Body of pancreas (tissue), 4 donors: ENCODE data around the gene KLHDC8B. TPM values are rescaled to one million over a fixed set of nuclear protein-coding genes. Genes with fewer than 3 reads are reported as not detected.
"Not testable (repeated sequence)": the region's sequence is repeated elsewhere in the genome, so short reads cannot be mapped to it uniquely, and the experiment has no call there.

Source experiments
- ATAC-seq: fragments of 150-250 bp; one replicate; pipeline ENCODE4 v1.9.1; 2016
- DNase-seq, 4 donors: peaks; one replicate each; pipeline ENCODE4 v3.0.0-alpha.2; 2019
- H3K27ac ChIP-seq, 4 donors: fragments of 200-600 bp; sonication (generic); 1 replicate in 3 of 4; 2 replicates in 1 of 4; pipeline versions ENCODE4 v1.5.1 to v1.6.1; 2016 to 2019; ENCODE audit warnings: mild to moderate bottlenecking in 1 of 4, mixed read lengths in 1 of 4, moderate library complexity in 1 of 4
- H3K27me3 ChIP-seq, 2 donors: fragments of 200-600 bp; sonication (generic); one replicate each; pipeline ENCODE4 v1.6.0; 2016; ENCODE audit warnings: mild to moderate bottlenecking in 1 of 2
- H3K36me3 ChIP-seq, 2 donors: fragments of 200-600 bp; sonication (generic); replicated peaks in 1 of 2; 2 replicates each; pipeline ENCODE4 v1.5.1; 2016; ENCODE audit warnings: low read depth in 2 of 2; ENCODE audit not compliant: insufficient read depth in 1 of 2
- H3K4me1 ChIP-seq: fragments of 200-600 bp; sonication (generic); one replicate; pipeline ENCODE4 v1.6.0; 2016
- H3K4me3 ChIP-seq, 2 donors: fragments of 200-600 bp; sonication (generic); 1 replicate in 1 of 2; 2 replicates in 1 of 2; pipeline ENCODE4 v1.5.1; 2016 to 2019
- H3K9me3 ChIP-seq, 3 donors: fragments of 200-600 bp; sonication (generic); 1 replicate in 2 of 3; 2 replicates in 1 of 3; pipeline ENCODE4 v1.5.1; 2016
- CTCF ChIP-seq, 7 experiments: fragments of 450-650 bp in 4 of 7; fragments of 200-600 bp in 3 of 7; sonication (generic) in 3 of 7; IDR thresholded peaks; one replicate each; pipeline ENCODE4 v1.5.1; 2016 to 2019; ENCODE audit warnings: antibody characterized with exemption in 7 of 7
- POLR2A ChIP-seq, 3 donors: fragments of 450-650 bp; IDR thresholded peaks; one replicate each; pipeline ENCODE4 v1.6.1; 2016; ENCODE audit warnings: antibody characterized with exemption in 3 of 3, mild to moderate bottlenecking in 2 of 3
- WGBS, 2 donors: methylation state at CpG; one replicate each; pipeline ENCODE4 v1.1.5; 2017; 5-methylcytosine and 5-hydroxymethylcytosine counted together
- intact Hi-C: fragments of 100-400 bp; cut with DNase I; formaldehyde crosslinking; loops from one replicate; pipeline ENCODE4 v1.15.1; 2023
- total RNA-seq, 2 donors: library from RNA; depleted of rRNA; stranded (reverse); fragments of >200 nt; gene quantifications; one replicate each; pipeline ENCODE4 v1.1.0, GENCODE V29; 2016

KLHDC8B gene
- total RNA-seq, 2 donors from 2014 or later: 19.5 to 22.1 TPM

DNA sequence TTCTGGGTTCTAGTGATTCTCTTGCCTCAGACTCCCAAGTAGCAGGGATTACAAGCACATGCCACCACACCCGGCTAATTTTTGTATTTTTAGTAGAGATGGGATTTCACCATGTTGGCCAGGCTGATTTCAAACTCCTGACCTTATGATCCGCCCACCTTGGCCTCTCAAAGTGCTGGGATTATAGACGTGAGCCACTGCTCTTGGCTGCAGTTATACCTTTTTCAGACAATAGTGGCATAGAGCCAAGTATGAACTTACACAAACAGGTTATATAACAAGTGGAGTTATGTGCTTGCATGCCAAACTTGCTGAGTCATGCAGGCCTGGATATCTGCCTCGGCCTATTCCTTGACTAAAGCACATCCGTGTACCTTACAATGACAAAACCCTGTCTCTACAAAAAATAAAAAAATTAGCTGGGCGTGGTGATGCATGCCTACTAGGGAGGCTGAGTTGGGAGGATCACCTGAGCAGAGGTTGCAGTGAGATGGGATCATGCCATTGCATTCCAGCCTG, 47.1 kb downstream of the KLHDC8B start:
- H3K9me3 ChIP-seq, H3K36me3 ChIP-seq, H3K27me3 ChIP-seq, intact Hi-C loops, H3K4me3 ChIP-seq: not testable (repeated sequence)
- Histone ChIP-seq H3K27ac (peak overlapping the region; percentile 62 to 73 (median 68)), H3K4me1 (peaks cover 16% of the 10 kb centered on the region)
- DNase-seq (peak; percentile 85 to 94 (median 92)), ATAC-seq (peak; percentile 93)
- peak in 1 of 3 donors; percentile 22 for TF ChIP-seq POLR2A (IDR thresholded peaks at IDR 0.05)
- WGBS, 2 donors: 3 to 13% methylated on average over 6 of the region's 6 CpGs

DNA sequence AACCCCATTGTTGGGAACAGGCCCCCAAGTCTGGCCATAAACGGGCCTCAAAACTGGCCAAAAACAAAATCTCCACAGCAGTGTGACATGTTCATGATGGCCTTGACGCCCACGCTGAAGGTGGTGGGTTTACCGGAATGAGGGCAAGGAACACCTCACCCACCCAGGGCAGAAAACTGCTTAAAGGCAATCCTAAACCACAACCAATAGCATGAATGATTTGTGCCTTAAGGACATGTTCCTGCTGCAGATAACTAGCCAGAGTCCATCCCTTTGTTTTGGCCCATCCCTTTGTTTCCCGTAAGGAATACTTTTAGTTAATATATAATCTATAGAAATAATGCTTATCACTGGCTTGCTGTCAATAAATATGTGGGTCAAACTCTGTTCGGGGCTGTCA, 47.7 kb downstream of the KLHDC8B start:
- no peak for ATAC-seq
- no peak for DNase-seq
- no peaks in the 10 kb centered on the region for H3K27me3 ChIP-seq
- peak overlapping the region in 3 of 4 donors; percentile 63 to 73 (median 72) for H3K27ac ChIP-seq
- 36 to 76% methylated on average over 2 to 6 of the region's 6 CpGs for WGBS, 2 donors
- H3K9me3 ChIP-seq: no peaks in the 10 kb centered on the region
- intact Hi-C loops: no loop called here
- H3K4me3 ChIP-seq: no peak overlapping the region
- H3K36me3 ChIP-seq: no peaks in the 10 kb centered on the region
- H3K4me1 ChIP-seq: peaks cover 16% of the 10 kb centered on the region
- TF ChIP-seq CTCF (IDR thresholded peaks at IDR 0.05): no peak
- no peak for TF ChIP-seq POLR2A (IDR thresholded peaks at IDR 0.05)

GRCh38 chr3:49220985-49221563, 49.7 kb downstream of the KLHDC8B start:
- intact Hi-C loops, H3K27me3 ChIP-seq, DNase-seq, H3K9me3 ChIP-seq, H3K27ac ChIP-seq, ATAC-seq, H3K36me3 ChIP-seq, H3K4me3 ChIP-seq: not testable (repeated sequence)
- peaks cover 16% of the 10 kb centered on the region for H3K4me1 ChIP-seq
- 83 to 90% methylated on average over 6 of the region's 6 CpGs for WGBS, 2 donors

- ATAC-seq (no peak), DNase-seq (no peak)
- Histone ChIP-seq H3K9me3 (no peaks in the 10 kb centered on the region), H3K4me3 (no peak overlapping the region), H3K4me1 (peaks cover 16% of the 10 kb centered on the region), H3K27me3 (no peaks in the 10 kb centered on the region), H3K27ac (no peak overlapping the region), H3K36me3 (no peaks in the 10 kb centered on the region)
- intact Hi-C loops: no loop called here
- no peak for TF ChIP-seq CTCF (IDR thresholded peaks at IDR 0.05)
- no peak for TF ChIP-seq POLR2A (IDR thresholded peaks at IDR 0.05)
- WGBS, 2 donors: 89% methylated on average over 3 of the region's 3 CpGs
Measured at GRCh38 chr3:49222002-49222401, 50.6 kb downstream of the KLHDC8B start.

Other genes starting within 250 kb of the KLHDC8B start
- 10 to 100 TPM; 72.9 to 73.8 TPM for gene P4HTM, start 181.4 kb upstream of the KLHDC8B start, total RNA-seq
- gene WDR6, start 164.2 kb upstream of the KLHDC8B start, total RNA-seq: 100 to 1,000 TPM; 109 to 136 TPM
- gene DALRD3, start 153.0 kb upstream of the KLHDC8B start, total RNA-seq: 10 to 100 TPM; 67.6 to 72.6 TPM
- 10 to 100 TPM; 25.7 to 55.0 TPM for gene NDUFAF3, start 149.5 kb upstream of the KLHDC8B start, total RNA-seq
- gene IMPDH2, start 142.2 kb upstream of the KLHDC8B start, total RNA-seq: 100 to 1,000 TPM in 1 of 2 donors, 10 to 100 TPM in 1; 92.6 to 166 TPM
- 10 to 100 TPM; 63.6 to 67.9 TPM for gene QRICH1, start 77.5 kb upstream of the KLHDC8B start, total RNA-seq
- gene QARS1, start 66.8 kb upstream of the KLHDC8B start, total RNA-seq: 100 to 1,000 TPM; 135 to 223 TPM
- 10 to 100 TPM; 30.6 to 33.6 TPM for gene USP19, start 50.8 kb upstream of the KLHDC8B start, total RNA-seq
- gene LAMB2, start 38.5 kb upstream of the KLHDC8B start, total RNA-seq: 100 to 1,000 TPM; 204 to 337 TPM
- gene CCDC71, start 5.3 kb upstream of the KLHDC8B start, total RNA-seq: 10 to 100 TPM; 15.5 to 19.5 TPM
- gene C3orf62, start 105.6 kb downstream of the KLHDC8B start, total RNA-seq: 1 to 10 TPM; 4.9 TPM
- gene USP4, start 168.5 kb downstream of the KLHDC8B start, total RNA-seq: 10 to 100 TPM; 13.2 to 24.7 TPM
- gene GPX1, start 186.8 kb downstream of the KLHDC8B start, total RNA-seq: 100 to 1,000 TPM; 150 to 246 TPM
- gene RHOA, start 240.4 kb downstream of the KLHDC8B start, total RNA-seq: 100 to 1,000 TPM; 216 to 252 TPM
- 10 to 100 TPM; 14.0 to 59.0 TPM for gene TCTA, start 240.8 kb downstream of the KLHDC8B start, total RNA-seq